Cardiac ventricle fibroblast (primary cell): ENCODE results near the gene WNK4. TPM values are rescaled to one million over a fixed set of nuclear protein-coding genes. Genes with fewer than 3 reads are reported as not detected.

Source experiments
- total RNA-seq: library from RNA; depleted of rRNA; stranded (reverse); fragments of >200 nt; gene quantifications from 2 replicates; pipeline ENCODE4 v1.2.3, GENCODE V29; 2015

Gene WNK4
- 1.4 and 1.5 TPM in 2 replicates for total RNA-seq

GRCh38 chr17:42779936-42780850 lies at the start of gene WNK4:
TSS of gene WNK4 (plus strand) at chr17:42780610. CDS start at chr17:42780699, 89 bp downstream.

GRCh38 chr17:42744806-42745617 lies 35.4 kb upstream of the WNK4 start, which contains the start of gene EZH1:
TSS of gene EZH1 (minus strand) at chr17:42745040. CDS start at chr17:42728941, 16,099 bp downstream.

GRCh38 chr17:42760652-42761581 lies 19.5 kb upstream of the WNK4 start, which contains the start of gene RAMP2:
TSS of gene RAMP2 (plus strand) at chr17:42761227. CDS start at chr17:42761262, 35 bp downstream.

GRCh38 chr17:42773290-42774035 lies 6.9 kb upstream of the WNK4 start, which contains the start of gene VPS25:
TSS of gene VPS25 (plus strand) at chr17:42773449. CDS start at chr17:42773476, 27 bp downstream.

GRCh38 chr17:42798383-42799380 lies 18.3 kb downstream of the WNK4 start, which contains the start of the genes CNTD1 and COA3:
TSS of gene CNTD1 (plus strand) at chr17:42798861. CDS start at chr17:42799068, 207 bp downstream.
TSS of gene COA3 (minus strand) at chr17:42798704. CDS start at chr17:42798681, 23 bp downstream.

GRCh38 chr17:42832934-42833766 lies 52.7 kb downstream of the WNK4 start, which contains the start of gene PSME3:
TSS of gene PSME3 (plus strand) at chr17:42833397. CDS start at chr17:42833632, 235 bp downstream.

GRCh38 chr17:42844271-42844670 lies 63.9 kb downstream of the WNK4 start, which contains the start of gene AOC2:
TSS of gene AOC2 (plus strand) at chr17:42844580. CDS start at chr17:42844627, 47 bp downstream.

Other genes starting within 250 kb of the WNK4 start
- gene NAGLU, start 244.4 kb upstream of the WNK4 start, total RNA-seq, result 53.7 and 64.0 TPM in 2 replicates
- gene HSD17B1, start 227.7 kb upstream of the WNK4 start, total RNA-seq, result 0.10 and 1.6 TPM in 2 replicates
- gene COASY, start 218.5 kb upstream of the WNK4 start, total RNA-seq, result 23.0 and 25.2 TPM in 2 replicates
- 23.6 and 29.6 TPM in 2 replicates for gene MLX, start 213.5 kb upstream of the WNK4 start, total RNA-seq
- gene PSMC3IP, start 202.9 kb upstream of the WNK4 start, total RNA-seq, result 0.64 and 0.81 TPM in 2 replicates
- 42.9 and 44.5 TPM in 2 replicates for gene RETREG3, start 171.2 kb upstream of the WNK4 start, total RNA-seq
- gene TUBG1, start 170.9 kb upstream of the WNK4 start, total RNA-seq, result 21.8 and 25.5 TPM in 2 replicates
- gene TUBG2, start 121.3 kb upstream of the WNK4 start, total RNA-seq, result 7.3 and 9.0 TPM in 2 replicates
- 14.2 and 16.8 TPM in 2 replicates for gene PLEKHH3, start 103.6 kb upstream of the WNK4 start, total RNA-seq
- 1.5 and 2.2 TPM in 2 replicates for gene CCR10, start 98.8 kb upstream of the WNK4 start, total RNA-seq
- 15.3 and 15.6 TPM in 2 replicates for gene CNTNAP1, start 98.1 kb upstream of the WNK4 start, total RNA-seq
- gene EZH1, start 35.6 kb upstream of the WNK4 start, total RNA-seq, result 13.1 and 14.2 TPM in 2 replicates
- gene RAMP2, start 19.4 kb upstream of the WNK4 start, total RNA-seq, result 0.24 and 1.8 TPM in 2 replicates
- 50.6 and 60.9 TPM in 2 replicates for gene VPS25, start 7.2 kb upstream of the WNK4 start, total RNA-seq
- 46.9 and 82.1 TPM in 2 replicates for gene COA3, start 18.1 kb downstream of the WNK4 start, total RNA-seq
- not detected in 2 replicates for gene CNTD1, start 18.3 kb downstream of the WNK4 start, total RNA-seq
- 57.2 and 68.1 TPM in 2 replicates for gene BECN1, start 43.7 kb downstream of the WNK4 start, total RNA-seq
- gene PSME3, start 52.8 kb downstream of the WNK4 start, total RNA-seq, result 61.2 and 74.0 TPM in 2 replicates
- gene AOC2, start 64.0 kb downstream of the WNK4 start, total RNA-seq, result 0.34 and 1.4 TPM in 2 replicates
- 3.3 and 6.3 TPM in 2 replicates for gene AOC3, start 70.6 kb downstream of the WNK4 start, total RNA-seq
- not detected in 2 replicates for gene G6PC1, start 120.2 kb downstream of the WNK4 start, total RNA-seq
- 23.8 and 28.5 TPM in 2 replicates for gene AARSD1, start 183.8 kb downstream of the WNK4 start, total RNA-seq
- not detected in 2 replicates for gene PTGES3L, start 199.5 kb downstream of the WNK4 start, total RNA-seq
- gene RUNDC1, start 200.0 kb downstream of the WNK4 start, total RNA-seq, result 7.2 and 9.4 TPM in 2 replicates
- gene RPL27, start 217.8 kb downstream of the WNK4 start, total RNA-seq, result 1,508 and 1,514 TPM in 2 replicates
- gene IFI35, start 226.2 kb downstream of the WNK4 start, total RNA-seq, result 33.2 and 40.8 TPM in 2 replicates
- gene VAT1, start 241.8 kb downstream of the WNK4 start, total RNA-seq, result 154 and 167 TPM in 2 replicates
- 0.19 and 0.20 TPM in 2 replicates for gene RND2, start 244.6 kb downstream of the WNK4 start, total RNA-seq